GM21367 (cell line): ENCODE measurements around the gene KRT222.

Source experiments
- ATAC-seq: cut with Tn5 transposase; IDR thresholded peaks from one replicate; pipeline ENCODE4 v1.9.1; 2021; ENCODE audit not compliant: unreplicated experiment

KRT222 gene

DNA sequence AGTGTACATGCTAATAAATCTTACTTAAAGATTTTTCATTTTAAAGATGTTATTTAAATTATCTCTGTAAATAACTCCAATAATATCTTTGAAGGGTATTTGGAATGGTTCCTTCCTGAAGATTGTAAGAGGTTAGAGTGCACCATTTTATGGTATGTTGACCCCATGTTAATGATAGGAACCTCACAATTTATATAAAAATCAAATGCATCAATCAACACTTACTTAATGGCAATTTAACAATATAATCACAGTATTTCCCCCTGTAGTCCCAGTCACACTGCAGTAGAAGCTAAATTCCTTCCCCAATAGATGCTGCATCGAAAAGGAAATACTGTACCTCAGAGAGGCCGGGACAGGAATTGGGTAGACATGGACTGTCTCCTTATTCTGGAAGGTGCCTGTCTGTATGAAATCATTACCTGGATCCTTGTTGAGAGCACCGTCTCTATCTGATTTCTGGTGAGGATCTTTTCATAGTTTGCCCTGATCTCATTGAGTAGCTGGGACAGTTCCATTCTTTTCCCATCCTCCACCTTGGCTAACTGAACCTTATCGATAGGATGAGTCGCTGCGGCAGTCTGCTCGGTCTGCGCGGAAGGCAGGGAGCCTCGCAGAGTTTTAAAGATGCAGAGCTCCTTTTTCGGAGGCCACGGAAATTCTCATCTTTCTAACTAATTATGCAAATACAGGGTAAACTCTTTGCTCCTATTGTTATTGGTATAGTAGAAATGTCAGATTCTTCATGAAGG lies at the start of gene KRT222:
TSS of gene KRT222 (minus strand) at position 596 of the 752 bp plus-strand sequence. CDS start at position 518, 78 bp downstream.
- no peak for ATAC-seq

DNA sequence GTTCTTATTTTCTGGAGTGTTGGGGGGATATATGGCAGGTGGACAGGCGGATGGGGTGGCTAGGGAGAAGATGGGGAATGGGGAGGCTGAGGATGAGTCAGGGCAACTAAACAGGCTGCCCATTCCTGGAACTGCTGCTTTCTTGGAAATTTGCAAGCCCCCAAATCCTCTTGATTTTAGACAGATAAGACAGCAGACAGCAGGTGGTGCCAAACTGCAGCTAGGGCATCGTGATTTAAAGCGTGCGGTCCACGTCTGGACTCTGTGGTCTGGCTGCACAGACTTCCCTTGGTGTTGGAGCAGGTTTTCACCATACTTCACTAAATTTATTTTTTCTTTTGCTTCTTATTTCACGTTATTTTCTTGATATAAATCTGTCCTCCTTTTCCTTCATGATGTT lies 49.5 kb upstream of the KRT222 start:
- ATAC-seq = no peak

GRCh38 chr17:40707745-40708144 lies 42.8 kb upstream of the KRT222 start:
- no peak for ATAC-seq

- ATAC-seq = no peak
These were observed 40.6 kb upstream of the KRT222 start for GRCh38 chr17:40705584-40705983.

DNA sequence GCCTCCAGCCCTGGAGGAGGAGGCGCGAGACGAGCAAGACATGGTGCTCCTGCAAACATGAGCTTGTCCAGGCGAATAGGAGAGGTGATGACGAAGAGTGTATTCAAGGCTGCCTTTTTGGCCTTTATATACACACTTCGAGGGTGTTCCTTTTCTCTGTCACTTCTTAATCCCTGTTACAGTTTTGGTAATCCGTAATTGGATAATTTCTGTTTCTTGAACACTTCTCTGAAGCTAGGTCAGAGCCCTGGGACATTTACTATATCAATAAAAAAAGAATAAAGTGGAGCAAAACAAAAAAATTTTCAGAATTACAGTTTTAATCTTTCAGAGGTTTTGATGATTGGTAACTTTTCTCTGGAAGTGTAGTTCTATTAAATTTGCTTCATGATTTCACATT lies 38.7 kb upstream of the KRT222 start, which contains the start of gene KRT24:
TSS of gene KRT24 (minus strand) at position 101 of the 400 bp plus-strand sequence. CDS start at position 42, 59 bp downstream.
- no peak for ATAC-seq

- no peak for ATAC-seq
These were observed 37.3 kb upstream of the KRT222 start for GRCh38 chr17:40702271-40702670.

- ATAC-seq = no peak
These were observed 34.9 kb upstream of the KRT222 start for GRCh38 chr17:40699853-40700252.

DNA sequence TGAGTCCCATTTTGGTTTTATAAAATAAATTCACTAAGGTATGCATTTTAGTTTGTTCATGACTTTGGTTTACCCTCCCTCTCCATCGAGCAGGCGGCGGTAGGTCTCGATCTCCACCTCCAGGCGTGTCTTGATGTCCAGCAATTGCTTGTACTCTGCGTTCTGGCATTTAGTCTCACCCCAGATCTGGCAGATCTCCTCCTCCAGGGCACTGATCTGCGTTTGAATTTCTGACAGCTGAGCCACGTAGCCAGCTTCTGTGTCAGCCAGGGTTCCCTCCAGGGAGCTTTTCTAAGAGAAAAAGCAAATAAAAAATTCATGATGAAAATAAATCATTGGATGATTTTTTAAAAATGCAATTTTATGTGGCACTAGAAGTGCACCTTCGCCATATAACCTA lies 34.4 kb upstream of the KRT222 start:
- ATAC-seq = no peak

GRCh38 chr17:40697297-40697696 lies 32.3 kb upstream of the KRT222 start:
- no peak for ATAC-seq

DNA sequence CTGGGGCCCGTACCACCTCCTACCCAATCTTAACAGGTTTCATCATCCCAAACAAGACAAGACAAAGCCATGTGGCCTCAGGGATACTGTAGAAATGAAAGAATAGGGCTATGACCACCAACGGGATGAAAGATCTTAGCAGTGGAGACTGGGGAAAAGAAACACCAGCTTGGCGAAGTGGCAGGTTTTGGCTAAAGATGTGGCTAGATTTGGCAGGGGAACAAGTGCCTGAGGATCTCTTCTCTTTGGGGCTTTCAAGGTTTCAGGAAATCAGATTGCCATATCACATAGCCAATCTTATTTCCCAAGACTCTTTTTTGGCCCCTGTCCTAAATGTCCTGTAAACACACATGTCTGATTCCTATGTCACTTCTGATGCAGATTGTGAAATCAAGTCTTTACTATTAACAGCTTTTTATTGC lies 31.7 kb upstream of the KRT222 start:
- no peak for ATAC-seq

- no peak for ATAC-seq
These were observed 31.0 kb upstream of the KRT222 start for GRCh38 chr17:40695874-40696472.

DNA sequence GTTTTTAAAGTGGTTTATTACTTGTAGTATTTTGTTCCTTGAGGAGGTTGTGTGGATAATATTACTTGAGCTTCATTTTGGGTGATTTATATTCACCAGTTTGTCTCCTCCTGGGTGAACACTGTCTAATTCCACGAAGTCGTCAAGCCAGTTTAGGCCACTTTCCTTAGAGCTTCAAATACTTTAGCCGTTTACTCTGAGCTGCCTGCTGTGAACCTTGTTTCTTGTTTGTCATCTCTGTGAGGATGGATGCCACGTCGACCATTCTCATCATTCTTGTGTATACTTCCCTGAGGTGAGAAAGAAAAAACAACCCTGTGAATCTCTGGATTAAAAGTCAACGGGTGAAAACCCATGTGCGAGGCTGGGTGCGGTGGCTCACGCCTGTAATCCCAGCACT lies 29.6 kb upstream of the KRT222 start:
- ATAC-seq = no peak

- ATAC-seq = no peak
These were observed 22.1 kb upstream of the KRT222 start for GRCh38 chr17:40687106-40687505.

- no peak for ATAC-seq
These were observed 21.2 kb upstream of the KRT222 start for GRCh38 chr17:40686192-40686591.

- ATAC-seq = no peak
These were observed 16.0 kb upstream of the KRT222 start for GRCh38 chr17:40680998-40681397.

DNA sequence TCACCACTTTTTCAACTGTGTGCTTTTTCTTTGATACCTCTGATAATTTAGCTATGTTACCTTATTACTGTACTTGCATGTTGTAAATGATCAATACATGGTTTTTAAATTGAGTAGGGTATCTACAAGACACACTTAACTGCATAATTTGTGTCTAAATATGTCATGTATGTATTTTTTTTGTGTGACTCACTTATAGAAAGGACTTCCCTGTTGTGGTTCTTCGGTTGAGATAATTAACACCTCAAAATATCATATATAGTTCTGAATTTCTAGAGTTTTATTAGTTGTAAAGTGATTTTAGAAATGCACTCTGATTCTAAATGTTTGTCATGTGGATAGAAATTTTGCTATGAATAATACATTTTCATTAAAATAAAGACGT lies 14.5 kb upstream of the KRT222 start:
- ATAC-seq = no peak

- ATAC-seq = no peak
These were observed 14.0 kb upstream of the KRT222 start for GRCh38 chr17:40678902-40679522.

DNA sequence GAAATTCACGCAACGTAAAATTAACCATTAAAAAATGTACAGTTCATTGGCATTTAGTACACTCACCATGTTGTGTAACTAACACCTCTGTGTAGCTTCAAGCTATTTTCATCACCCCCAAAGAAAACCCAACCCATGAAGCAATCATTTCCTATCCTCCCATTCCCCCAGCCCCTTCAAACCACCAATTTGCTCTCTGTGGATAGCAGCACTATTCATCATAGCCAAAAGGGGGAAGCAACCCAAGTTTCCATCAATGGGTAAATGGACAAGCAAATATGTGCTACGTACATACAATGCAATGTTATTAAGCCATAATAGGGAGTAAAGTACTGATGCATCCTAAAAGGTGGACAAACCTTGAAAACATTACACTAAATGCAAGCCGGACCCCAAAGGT lies 10.9 kb upstream of the KRT222 start:
- ATAC-seq = no peak

DNA sequence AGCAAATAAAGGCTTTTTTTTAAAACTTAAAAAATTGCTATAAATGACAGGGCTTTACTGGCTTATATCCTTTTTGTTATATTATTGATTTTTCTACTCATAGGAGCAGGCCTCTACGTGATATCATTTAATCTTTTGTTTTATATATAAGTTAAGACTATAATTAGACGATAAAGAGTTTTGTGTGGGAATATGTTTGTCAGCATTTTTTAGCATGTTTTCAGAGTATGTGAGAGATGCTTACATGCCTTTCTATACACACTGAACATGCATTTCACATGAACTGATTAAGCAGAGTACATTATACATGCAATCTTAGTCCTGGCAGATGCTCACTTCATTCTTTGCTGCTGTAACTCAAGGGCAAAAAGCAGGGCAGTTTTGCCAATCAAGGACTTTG lies 7.7 kb upstream of the KRT222 start:
- no peak for ATAC-seq

DNA sequence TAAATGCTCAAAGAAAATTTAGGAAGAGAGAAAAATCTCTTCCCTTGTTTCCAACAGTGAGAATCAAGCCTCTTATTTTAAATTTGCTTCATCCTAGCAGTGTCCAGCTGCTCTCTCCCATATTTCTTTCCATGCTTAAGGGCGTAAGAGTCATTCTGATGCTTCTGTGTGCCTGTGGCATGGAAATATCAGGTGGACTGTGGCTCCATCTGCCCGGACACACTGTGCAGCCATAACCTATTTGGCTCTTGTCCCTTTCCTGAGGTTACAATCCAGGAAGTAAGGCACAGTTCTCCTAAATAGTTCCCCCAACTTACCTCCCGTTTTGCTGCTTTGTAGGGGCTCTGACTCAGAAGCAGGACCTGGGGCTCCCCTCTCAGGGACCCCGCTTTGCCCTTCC lies 6.3 kb upstream of the KRT222 start:
- no peak for ATAC-seq

DNA sequence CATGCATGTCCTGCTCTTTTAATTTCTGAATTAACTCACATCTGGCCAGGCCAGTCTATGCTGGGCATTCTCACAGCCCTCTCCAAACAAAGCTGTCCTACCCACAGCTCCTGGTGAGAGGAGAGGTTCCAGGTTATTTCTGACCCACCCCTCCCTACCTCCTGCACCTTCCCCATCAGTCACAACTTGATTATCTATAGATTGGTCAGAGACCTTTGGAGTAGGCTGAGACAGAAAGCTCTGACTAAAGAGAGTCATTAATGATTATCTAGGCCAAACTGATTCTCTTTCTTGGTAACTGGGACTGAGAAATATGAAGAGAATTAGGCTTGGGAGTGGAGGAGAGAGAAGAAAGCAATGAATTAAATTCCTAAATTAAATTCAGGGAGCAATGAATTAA lies 1.4 kb upstream of the KRT222 start:
- no peak for ATAC-seq

DNA sequence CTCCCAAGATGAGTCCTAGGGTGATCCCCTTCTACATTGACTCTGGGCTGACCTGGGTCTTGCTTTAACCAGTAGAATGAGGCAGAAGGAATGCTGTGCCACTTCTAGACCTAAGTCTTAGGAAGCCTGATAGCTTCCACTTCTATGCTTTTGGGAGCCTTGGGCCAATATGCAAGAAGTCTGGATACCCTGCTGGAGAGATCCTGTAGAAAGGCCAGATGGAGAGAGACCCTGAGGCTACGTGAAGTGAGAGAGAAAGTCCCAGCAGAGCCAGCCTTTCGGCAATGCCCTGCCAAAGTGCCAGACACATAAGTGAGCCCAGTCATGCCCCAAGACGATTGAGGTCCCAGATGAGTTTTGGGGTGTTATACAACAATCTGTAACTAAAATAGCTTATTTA lies 1.7 kb downstream of the KRT222 start:
- no peak for ATAC-seq
